GM06990 (cell line): Measurements from ENCODE around the gene PIK3CB.

ENCODE experiments used
- DNase-seq: peaks from one replicate; pipeline ENCODE4 v3.0.0-alpha.2; 2011; ENCODE audit not compliant: insufficient read length; ENCODE audit errors: extremely low read depth
- H3K27me3 ChIP-seq: replicated peaks from 2 replicates; pipeline ENCODE4 v1.6.0; 2011; ENCODE audit warnings: low read length; ENCODE audit not compliant: control insufficient read depth, insufficient read depth
- H3K36me3 ChIP-seq: 2 replicates; pipeline ENCODE4 v1.5.1; 2011; ENCODE audit warnings: low read length; ENCODE audit not compliant: control insufficient read depth, insufficient read depth
- H3K4me3 ChIP-seq: replicated peaks from 2 replicates; pipeline ENCODE4 v1.5.1; 2011; ENCODE audit warnings: low read depth, mild to moderate bottlenecking, control low read depth, low read length
- TF ChIP-seq, protein P1 (sequence below): IDR thresholded peaks from 2 replicates; pipeline ENCODE4 v1.5.1; 2011; ENCODE audit warnings: low read length, control low read depth, mild to moderate bottlenecking, inconsistent platforms; ENCODE audit not compliant: insufficient read depth, poor library complexity, severe bottlenecking

The PIK3CB gene

DNA sequence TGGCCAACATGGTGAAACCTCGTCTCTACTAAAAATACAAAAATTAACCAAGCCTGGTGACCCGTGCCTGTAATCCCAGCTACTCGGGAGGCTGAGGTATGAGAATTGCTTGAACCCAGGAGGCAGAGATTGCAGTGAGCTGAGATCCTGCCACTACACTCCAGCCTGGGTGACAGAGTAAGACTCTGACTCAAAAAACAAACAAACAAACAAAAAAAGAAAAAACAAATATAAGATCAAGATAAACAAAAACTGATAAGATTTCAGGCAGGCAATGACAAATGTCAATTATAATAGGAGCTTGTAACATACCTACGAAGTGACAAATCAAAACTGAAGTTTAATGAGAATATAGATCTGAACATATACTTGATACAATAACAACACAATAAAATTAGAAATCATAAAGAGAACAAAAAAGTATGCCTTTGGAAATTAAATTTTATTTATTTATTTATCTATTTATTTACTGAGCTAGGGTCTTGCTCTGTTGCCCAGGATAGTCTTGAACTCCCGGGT lies 155.8 kb downstream of the PIK3CB start:
- TF ChIP-seq, protein P1, sequence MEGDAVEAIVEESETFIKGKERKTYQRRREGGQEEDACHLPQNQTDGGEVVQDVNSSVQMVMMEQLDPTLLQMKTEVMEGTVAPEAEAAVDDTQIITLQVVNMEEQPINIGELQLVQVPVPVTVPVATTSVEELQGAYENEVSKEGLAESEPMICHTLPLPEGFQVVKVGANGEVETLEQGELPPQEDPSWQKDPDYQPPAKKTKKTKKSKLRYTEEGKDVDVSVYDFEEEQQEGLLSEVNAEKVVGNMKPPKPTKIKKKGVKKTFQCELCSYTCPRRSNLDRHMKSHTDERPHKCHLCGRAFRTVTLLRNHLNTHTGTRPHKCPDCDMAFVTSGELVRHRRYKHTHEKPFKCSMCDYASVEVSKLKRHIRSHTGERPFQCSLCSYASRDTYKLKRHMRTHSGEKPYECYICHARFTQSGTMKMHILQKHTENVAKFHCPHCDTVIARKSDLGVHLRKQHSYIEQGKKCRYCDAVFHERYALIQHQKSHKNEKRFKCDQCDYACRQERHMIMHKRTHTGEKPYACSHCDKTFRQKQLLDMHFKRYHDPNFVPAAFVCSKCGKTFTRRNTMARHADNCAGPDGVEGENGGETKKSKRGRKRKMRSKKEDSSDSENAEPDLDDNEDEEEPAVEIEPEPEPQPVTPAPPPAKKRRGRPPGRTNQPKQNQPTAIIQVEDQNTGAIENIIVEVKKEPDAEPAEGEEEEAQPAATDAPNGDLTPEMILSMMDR, result no peak
- no peak overlapping the region for H3K4me3 ChIP-seq
- no peaks in the 10 kb centered on the region; the same call in 1 of the 2 replicates for H3K36me3 ChIP-seq
- DNase-seq, result no peak
- H3K27me3 ChIP-seq, result no peaks in the 10 kb centered on the region

DNA sequence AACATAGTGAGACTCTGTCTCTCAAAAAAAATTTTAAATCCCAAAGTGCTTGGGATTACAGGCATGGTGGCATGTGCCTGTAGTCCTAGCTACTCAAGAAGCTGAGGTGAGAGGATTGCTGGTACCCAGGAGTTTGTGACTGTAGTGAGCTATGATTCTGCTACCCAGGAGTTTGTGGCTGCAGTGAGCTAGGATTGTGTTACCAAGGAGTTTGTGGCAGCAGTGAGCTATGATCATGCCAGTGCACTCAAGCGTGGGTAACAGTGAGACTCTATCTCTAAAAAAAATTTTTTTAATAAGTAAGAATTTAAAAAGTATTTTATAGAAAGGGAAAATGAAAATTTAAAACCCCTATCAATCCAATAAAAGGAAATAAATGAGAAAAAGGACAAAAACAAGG lies 156.6 kb downstream of the PIK3CB start:
- no peak for DNase-seq
- Histone ChIP-seq H3K36me3 (no peaks in the 10 kb centered on the region; the same call in 1 of the 2 replicates), H3K27me3 (no peaks in the 10 kb centered on the region), H3K4me3 (no peak overlapping the region)
- TF ChIP-seq, protein P1, result no peak

DNA sequence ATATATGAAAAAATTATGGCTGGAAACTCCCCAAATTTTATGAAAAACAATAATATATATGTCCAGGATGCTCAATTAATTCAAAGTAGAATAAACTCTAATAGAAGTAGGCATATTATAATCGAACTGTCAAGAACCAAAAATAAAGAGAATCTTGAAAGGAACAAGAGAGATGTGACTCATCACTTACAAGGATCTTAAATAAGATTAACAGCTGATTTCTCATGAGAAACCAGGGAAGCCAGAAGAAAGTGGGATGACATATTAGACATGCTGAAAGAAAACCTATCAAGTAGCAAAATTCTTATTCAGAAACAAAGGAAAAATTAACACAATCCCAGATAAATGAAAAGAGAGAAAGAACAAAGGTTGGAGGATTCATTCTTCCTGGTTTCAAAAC lies 159.3 kb downstream of the PIK3CB start:
- no peak overlapping the region for H3K4me3 ChIP-seq
- no peaks in the 10 kb centered on the region for H3K27me3 ChIP-seq
- H3K36me3 ChIP-seq, result no peaks in the 10 kb centered on the region; the same call in 1 of the 2 replicates
- TF ChIP-seq, protein P1, result no peak
- no peak for DNase-seq

DNA sequence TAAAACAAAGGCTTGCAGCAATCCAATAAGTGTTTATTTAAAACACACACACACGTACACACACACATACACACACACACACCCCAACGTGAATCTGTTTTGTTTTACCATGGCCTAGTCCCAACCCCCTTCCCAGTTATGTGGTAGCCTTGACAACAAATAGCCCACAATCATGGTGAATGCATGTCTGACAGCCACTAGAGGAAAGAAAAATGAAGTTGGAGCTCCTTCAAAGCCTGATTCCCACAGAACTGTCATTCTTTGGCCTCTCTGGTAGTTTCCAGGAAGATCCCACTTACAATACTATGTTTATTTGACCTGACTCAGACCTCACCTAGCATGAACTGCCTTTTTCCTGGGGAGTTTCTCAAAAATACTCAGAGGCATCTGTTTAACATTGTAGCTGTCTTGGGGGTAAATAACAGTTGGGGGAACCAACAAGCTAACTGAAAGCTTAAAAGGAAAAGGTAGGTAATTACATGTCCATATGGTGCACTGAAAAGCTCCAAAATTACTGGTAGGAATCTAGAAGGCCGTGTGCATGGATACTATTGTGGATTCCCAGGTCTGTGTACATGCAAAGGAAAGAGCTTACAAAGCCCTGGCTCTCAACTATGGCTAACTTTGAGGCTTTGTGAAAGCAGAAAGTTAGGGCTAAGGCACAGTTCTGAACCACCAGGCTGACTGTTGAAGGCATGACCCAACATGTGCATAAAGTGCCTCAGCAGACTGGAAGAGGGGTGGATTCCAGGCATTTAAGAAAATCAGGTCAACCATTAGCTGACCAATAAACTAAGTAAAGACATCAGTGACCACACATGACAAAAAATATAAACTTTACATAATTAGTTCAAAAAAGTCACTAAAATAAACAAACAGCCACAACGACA lies 160.8 kb downstream of the PIK3CB start:
- DNase-seq, result no peak
- Histone ChIP-seq H3K36me3 (no peaks in the 10 kb centered on the region; the same call in 1 of the 2 replicates), H3K4me3 (no peak overlapping the region), H3K27me3 (no peaks in the 10 kb centered on the region)
- TF ChIP-seq, protein P1, result no peak

DNA sequence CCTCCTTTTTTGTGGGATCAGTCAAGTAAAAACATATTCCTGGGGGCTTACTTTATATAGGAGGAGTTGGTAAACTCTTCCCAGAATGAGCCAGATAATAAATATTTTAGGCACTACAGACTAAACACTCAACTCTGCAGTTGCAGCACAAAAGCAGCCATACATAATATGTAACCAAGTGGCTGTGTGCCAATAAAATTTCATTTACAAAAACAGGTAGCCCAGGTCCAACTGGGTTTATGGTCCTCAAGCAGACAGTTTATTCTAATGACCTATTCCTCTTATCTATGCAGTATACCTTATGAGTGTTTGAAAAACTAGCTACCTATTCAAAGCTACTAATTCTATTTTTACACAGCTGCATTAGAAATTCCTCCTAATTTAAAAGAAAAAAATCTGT lies 164.3 kb downstream of the PIK3CB start:
- H3K4me3 ChIP-seq, result no peak overlapping the region
- TF ChIP-seq, protein P1, result no peak
- H3K27me3 ChIP-seq, result no peaks in the 10 kb centered on the region
- DNase-seq, result no peak
- H3K36me3 ChIP-seq, result no peaks in the 10 kb centered on the region; the same call in 1 of the 2 replicates

DNA sequence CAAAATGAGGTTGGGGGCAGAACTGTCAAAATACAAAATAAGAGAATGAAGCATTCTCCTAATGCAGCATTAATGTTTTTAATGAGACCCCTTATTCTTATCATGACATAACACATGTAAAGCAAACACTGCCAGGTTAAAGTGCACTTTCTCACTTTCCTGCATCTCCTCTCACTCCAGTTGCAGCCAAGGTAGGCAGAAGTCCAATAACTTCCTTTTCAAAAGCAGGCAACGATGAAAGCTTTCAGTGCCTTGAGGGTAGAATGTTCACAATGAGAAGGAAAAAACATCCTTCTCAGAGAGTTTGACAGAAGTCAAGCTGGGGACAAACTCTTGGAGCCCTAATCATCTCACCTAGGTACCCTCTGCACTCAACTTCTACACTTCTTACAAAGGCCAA lies 166.6 kb downstream of the PIK3CB start:
- Histone ChIP-seq H3K4me3 (no peak overlapping the region), H3K27me3 (no peaks in the 10 kb centered on the region), H3K36me3 (peaks cover 2% of the 10 kb centered on the region)
- TF ChIP-seq, protein P1, result no peak
- no peak for DNase-seq
